Activated B cell treated with CpG ODN at 0.5 μM for 24 hours (primary cell): ENCODE measurements around the gene TMED4. TPM values are rescaled to one million over a fixed set of nuclear protein-coding genes. Genes with fewer than 3 reads are reported as not detected.

Experiments used
- ATAC-seq: fragments of 200-7000 bp; cut with Tn5 transposase; one replicate; pipeline ENCODE4 v1.10.0; 2021; ENCODE audit warnings: low read depth, mild to moderate bottlenecking, moderate library complexity
- CTCF ChIA-PET: fragments of 350-600 bp; sonication (Branson Sonifier 250); formaldehyde crosslinking; loops from one replicate; lab custom pipeline; 2021; ENCODE audit warnings: antibody characterized with exemption; lab: Charles Lee
- POLR2A ChIA-PET: fragments of 350-600 bp; sonication (Branson Sonifier 250); formaldehyde crosslinking; loops from one replicate; lab custom pipeline; 2021; ENCODE audit warnings: antibody characterized with exemption; lab: Charles Lee
- DNase-seq: peaks from one replicate; pipeline ENCODE4 v3.0.0; 2022
- H3K27ac Mint-ChIP-seq: one replicate; pipeline ENCODE4 v1.8.0; 2020; ENCODE audit warnings: mixed read lengths
- H3K27me3 Mint-ChIP-seq: one replicate; pipeline ENCODE4 v1.8.0; 2021; ENCODE audit warnings: mixed read lengths
- H3K36me3 Mint-ChIP-seq: one replicate; pipeline ENCODE4 v1.8.0; 2021; ENCODE audit warnings: low read depth, mixed read lengths
- H3K4me1 Mint-ChIP-seq: one replicate; pipeline ENCODE4 v1.8.0; 2021; ENCODE audit warnings: mixed read lengths
- H3K4me3 Mint-ChIP-seq: one replicate; pipeline ENCODE4 v1.8.0; 2020; ENCODE audit warnings: mild to moderate bottlenecking, mixed read lengths
- H3K9me3 Mint-ChIP-seq: one replicate; pipeline ENCODE4 v1.8.0; 2020; ENCODE audit warnings: mixed read lengths
- intact Hi-C: fragments of 100-400 bp; cut with micrococcal nuclease; formaldehyde crosslinking; loops from one replicate; pipeline ENCODE4 v1.15.1; 2024
- total RNA-seq: library from RNA; stranded (reverse); gene quantifications from 2 replicates; pipeline ENCODE4 v1.2.3, GENCODE V29; 2022
- TF ChIP-seq, protein P1 (sequence below): fragments of 200-600 bp; IDR thresholded peaks from one replicate; pipeline ENCODE4 v1.8.0; 2022; ENCODE audit warnings: antibody characterized with exemption, mild to moderate bottlenecking

TMED4 gene
- total RNA-seq, 1 donor from 2014 or later: 70.1 TPM

DNA sequence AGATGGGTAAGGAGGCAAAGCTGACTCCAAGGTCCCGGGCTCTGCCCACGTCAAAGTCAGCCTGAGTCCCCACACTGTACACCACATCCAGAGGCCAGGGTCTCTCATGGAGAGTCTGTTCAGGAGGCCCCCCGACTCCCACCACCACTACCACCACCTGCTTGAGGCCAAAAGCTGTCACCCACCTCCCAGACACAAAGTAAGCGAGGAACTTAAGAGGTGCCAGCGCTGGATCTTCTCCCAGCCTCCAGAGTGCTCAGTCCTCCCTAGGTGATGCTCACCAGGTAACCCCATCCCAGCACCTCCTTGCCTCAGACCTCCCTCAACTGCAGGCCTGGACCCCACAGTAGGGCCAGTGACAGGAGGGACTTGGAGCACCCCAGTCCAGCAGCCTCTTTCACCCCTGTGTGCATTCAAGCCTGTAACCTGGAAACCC lies 41.4 kb downstream of the TMED4 start:
- Mint-ChIP-seq H3K4me1 (no peaks in the 10 kb centered on the region), H3K27ac (no peak overlapping the region), H3K4me3 (no peak overlapping the region), H3K9me3 (no peaks in the 10 kb centered on the region), H3K36me3 (no peaks in the 10 kb centered on the region), H3K27me3 (peaks cover 8% of the 10 kb centered on the region)
- TF ChIP-seq, protein P1, sequence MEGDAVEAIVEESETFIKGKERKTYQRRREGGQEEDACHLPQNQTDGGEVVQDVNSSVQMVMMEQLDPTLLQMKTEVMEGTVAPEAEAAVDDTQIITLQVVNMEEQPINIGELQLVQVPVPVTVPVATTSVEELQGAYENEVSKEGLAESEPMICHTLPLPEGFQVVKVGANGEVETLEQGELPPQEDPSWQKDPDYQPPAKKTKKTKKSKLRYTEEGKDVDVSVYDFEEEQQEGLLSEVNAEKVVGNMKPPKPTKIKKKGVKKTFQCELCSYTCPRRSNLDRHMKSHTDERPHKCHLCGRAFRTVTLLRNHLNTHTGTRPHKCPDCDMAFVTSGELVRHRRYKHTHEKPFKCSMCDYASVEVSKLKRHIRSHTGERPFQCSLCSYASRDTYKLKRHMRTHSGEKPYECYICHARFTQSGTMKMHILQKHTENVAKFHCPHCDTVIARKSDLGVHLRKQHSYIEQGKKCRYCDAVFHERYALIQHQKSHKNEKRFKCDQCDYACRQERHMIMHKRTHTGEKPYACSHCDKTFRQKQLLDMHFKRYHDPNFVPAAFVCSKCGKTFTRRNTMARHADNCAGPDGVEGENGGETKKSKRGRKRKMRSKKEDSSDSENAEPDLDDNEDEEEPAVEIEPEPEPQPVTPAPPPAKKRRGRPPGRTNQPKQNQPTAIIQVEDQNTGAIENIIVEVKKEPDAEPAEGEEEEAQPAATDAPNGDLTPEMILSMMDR: no peak
- ChIA-PET POLR2A (no interaction called here), CTCF (no interaction called here)
- no peak for ATAC-seq
- DNase-seq: no peak
- intact Hi-C loops: no loop called here

DNA sequence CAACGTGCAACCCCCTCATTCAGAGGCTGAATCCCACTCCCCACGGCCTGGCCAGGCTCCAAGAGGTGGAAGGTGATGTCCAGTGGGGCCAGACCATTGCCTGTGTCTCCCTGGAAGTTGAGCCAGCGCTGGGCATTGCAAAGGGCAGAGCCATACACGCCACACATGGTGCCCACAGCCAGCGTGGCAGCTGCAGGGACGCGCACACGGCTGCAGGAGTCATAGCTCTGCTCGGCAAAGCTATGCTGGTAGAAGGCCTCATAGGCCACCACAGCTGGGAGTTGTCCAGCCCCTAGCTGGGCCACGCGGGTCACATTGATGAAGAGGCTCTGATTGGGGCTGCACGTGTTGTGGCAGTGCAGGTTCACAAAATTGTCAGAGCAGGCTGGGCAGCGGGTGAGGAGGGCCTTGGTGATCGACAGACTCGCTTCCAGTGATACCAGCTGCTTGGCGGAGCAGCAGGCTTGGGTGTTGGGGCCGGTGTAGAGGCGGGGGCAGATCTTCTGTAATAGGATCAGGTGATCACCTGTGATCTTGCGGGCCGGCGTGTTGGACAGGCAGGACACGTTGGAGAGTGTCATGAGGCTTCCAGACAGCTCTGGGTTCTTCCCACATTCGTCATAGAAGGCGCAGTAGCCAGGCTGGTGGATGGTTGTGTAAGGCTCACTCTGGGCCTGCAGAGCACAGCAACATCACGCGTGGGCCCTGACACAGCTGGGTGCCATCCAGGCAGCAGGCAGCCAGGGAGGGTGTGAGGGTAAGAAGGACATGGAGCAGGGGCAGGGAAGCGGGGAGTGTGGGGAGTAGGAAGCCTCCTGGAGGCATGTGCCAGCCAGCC lies 42.1 kb downstream of the TMED4 start:
- DNase-seq: no peak
- Mint-ChIP-seq H3K27me3 (peaks cover 4% of the 10 kb centered on the region), H3K9me3 (no peaks in the 10 kb centered on the region), H3K4me3 (no peak overlapping the region), H3K4me1 (no peaks in the 10 kb centered on the region), H3K36me3 (no peaks in the 10 kb centered on the region), H3K27ac (no peak overlapping the region)
- ChIA-PET POLR2A (no interaction called here), CTCF (no interaction called here)
- no peak for ATAC-seq
- TF ChIP-seq, protein P1: no peak
- intact Hi-C loops: no loop called here

DNA sequence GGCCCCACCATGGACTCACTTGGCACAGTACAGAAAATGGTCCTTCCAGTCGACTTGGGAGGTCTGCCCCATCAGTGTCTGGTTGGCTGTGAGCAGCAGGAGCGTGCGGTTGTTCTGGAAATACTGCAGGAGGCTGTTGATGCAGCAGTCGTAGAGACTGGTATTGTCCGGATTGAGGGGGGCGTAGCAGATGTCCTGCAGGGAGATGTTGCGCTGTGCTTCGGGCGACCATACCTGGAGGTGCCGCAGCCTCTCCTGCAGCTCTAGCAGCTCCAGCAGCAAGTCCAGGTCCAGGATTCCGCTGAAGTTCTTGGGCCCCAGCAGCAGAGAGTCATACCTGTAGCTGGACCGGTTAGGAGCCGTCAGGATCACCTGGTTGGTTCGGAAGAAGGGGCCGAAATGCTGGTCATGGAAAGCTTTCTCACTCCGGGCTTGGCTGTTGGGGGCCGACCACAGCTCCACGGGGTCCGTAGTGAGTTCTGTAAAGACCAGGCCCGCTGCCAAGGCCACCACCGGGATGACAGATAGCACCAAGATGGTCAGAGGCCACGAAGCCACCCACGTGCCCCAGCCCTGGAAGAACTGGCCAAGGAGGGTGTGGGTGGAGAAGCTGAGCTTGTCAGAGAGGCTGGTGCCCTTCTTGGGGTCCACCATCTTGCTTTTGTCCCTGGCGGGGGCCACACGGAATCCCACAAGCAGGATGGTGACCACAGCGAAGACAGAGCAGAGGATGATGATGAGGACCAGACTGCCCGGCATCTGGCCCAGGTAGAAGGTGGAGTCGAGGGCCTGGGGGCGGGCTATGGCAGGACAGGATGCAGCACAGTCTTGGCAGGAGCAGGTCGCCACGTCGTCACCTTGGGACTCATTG lies 43.0 kb downstream of the TMED4 start:
- POLR2A ChIA-PET: no interaction called here
- ATAC-seq: no peak
- intact Hi-C loops: no loop called here
- Mint-ChIP-seq H3K4me3 (no peak overlapping the region), H3K4me1 (no peaks in the 10 kb centered on the region), H3K9me3 (no peaks in the 10 kb centered on the region), H3K27me3 (peaks cover 2% of the 10 kb centered on the region), H3K36me3 (no peaks in the 10 kb centered on the region), H3K27ac (no peak overlapping the region)
- CTCF ChIA-PET: no interaction called here
- no peak for DNase-seq
- TF ChIP-seq, protein P1: no peak

DNA sequence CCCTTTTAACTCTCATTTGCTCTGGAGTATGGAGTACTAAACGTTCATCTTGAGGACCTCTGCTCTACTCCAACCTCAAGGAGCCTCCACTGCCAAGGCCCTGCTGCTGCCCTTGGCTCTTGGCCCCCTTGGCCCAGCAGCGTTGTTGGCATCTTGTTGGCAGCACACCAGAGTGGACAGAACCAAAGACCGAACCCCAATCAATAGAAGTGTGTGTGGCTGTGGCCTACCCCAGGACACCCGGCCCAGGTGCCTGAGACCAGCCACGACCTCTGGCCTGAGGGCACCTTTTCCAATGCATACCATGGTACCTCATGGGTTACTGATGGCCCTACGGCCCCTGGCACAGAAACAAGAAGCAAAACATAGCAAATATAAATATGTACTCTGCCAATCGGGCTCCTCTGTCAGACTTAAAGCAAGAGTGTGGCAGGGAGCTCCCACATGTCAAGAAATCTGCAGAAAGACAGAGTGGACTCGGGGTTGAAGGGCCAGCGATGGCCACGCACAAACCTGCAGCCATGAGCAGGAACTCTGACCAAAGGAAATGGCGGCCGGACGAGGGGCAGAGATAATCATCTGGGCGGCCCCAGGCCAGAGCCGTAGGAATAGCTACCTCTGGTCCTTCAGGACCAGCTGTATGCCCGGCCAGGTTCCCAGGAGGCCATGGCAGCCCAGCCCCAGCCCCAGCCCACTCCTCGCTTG lies 43.8 kb downstream of the TMED4 start:
- no peak overlapping the region for H3K4me3 Mint-ChIP-seq
- POLR2A ChIA-PET: no interaction called here
- intact Hi-C loops: no loop called here
- DNase-seq: no peak
- CTCF ChIA-PET: no interaction called here
- ATAC-seq: no peak
- H3K36me3 Mint-ChIP-seq: no peaks in the 10 kb centered on the region
- H3K9me3 Mint-ChIP-seq: no peaks in the 10 kb centered on the region
- TF ChIP-seq, protein P1: no peak
- no peaks in the 10 kb centered on the region for H3K27me3 Mint-ChIP-seq
- H3K4me1 Mint-ChIP-seq: no peaks in the 10 kb centered on the region
- H3K27ac Mint-ChIP-seq: no peak overlapping the region
